ENCODE results near the gene ALOX5AP.

The ALOX5AP gene

DNA sequence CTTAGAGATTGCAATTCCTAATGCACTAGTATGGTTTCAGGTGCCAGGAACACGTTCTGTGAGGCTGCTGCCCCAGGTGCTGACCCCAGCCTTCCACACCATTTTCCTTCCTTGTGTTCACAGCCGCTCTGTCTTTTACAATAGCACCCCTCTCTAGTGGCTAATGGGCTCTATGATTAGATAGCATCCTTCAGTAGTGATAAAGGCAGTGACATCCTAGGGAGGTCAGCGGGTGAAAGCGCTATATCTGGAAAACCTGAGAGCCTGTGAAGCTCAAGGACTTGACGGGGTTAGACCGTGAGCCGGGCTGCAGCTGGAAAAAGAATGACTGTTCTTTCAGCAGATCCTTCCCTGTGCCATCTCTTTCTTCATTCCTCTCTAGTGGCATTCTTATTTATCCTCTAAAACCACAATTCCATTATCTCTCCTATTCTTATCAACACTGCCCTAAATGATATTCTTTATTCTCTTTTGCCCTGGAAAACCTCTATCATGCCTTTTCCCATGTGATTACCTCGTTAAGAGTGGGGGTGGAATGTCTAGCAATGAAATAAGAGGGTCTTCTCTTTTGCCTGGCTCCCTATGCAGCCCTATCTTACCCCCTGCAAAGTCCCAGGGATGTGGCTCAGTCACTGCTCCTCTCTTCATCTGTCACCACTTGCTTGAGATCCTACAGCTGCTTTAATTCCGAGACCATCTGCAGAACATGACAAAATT lies 21.8 kb downstream of the ALOX5AP start:
- no peak for DNase-seq (ENCODE audit: low read depth in 2 of 2)
- no peak overlapping the region for H3K4me3 ChIP-seq (replicated peaks in 1 of 2; ENCODE audit: low read depth in 2 of 2, low read length in 2 of 2)
- TF ChIP-seq CTCF (IDR thresholded peaks at IDR 0.05; ENCODE audit: low read depth, low read length), result no peak

GRCh38 chr13:30759748-30760147 lies 24.4 kb downstream of the ALOX5AP start:
- H3K4me3 ChIP-seq (replicated peaks in 1 of 2; ENCODE audit: low read depth in 2 of 2, low read length in 2 of 2), result no peak overlapping the region
- DNase-seq (ENCODE audit: low read depth in 2 of 2), result peak in 1 of 2 donors; percentile 50
- TF ChIP-seq CTCF (IDR thresholded peaks at IDR 0.05; ENCODE audit: low read depth, low read length), result no peak

GRCh38 chr13:30762643-30763042 lies 27.3 kb downstream of the ALOX5AP start:
- TF ChIP-seq CTCF (IDR thresholded peaks at IDR 0.05; ENCODE audit: low read depth, low read length), result no peak
- H3K4me3 ChIP-seq (replicated peaks in 1 of 2; ENCODE audit: low read depth in 2 of 2, low read length in 2 of 2), result no peak overlapping the region
- DNase-seq (ENCODE audit: low read depth in 2 of 2), result peak in 1 of 2 donors; percentile 50

GRCh38 chr13:30763786-30764413 lies 28.6 kb downstream of the ALOX5AP start:
- TF ChIP-seq CTCF (IDR thresholded peaks at IDR 0.05; ENCODE audit: low read depth, low read length), result no peak
- DNase-seq (ENCODE audit: low read depth in 2 of 2), result peak in 1 of 2 donors; percentile 63
- H3K4me3 ChIP-seq (replicated peaks in 1 of 2; ENCODE audit: low read depth in 2 of 2, low read length in 2 of 2), result no peak overlapping the region

- TF ChIP-seq CTCF (IDR thresholded peaks at IDR 0.05; ENCODE audit: low read depth, low read length), result no peak
- no peak overlapping the region for H3K4me3 ChIP-seq (replicated peaks in 1 of 2; ENCODE audit: low read depth in 2 of 2, low read length in 2 of 2)
- no peak for DNase-seq (ENCODE audit: low read depth in 2 of 2)
These were observed 30.9 kb downstream of the ALOX5AP start for GRCh38 chr13:30766231-30766630.

- no peak overlapping the region for H3K4me3 ChIP-seq (replicated peaks in 1 of 2; ENCODE audit: low read depth in 2 of 2, low read length in 2 of 2)
- no peak for TF ChIP-seq CTCF (IDR thresholded peaks at IDR 0.05; ENCODE audit: low read depth, low read length)
- DNase-seq (ENCODE audit: low read depth in 2 of 2), result no peak
These were observed 35.6 kb downstream of the ALOX5AP start for GRCh38 chr13:30770929-30771328.
